ENCODE results near the gene CCR6. TPM values are rescaled to one million over a fixed set of nuclear protein-coding genes. Genes with fewer than 3 reads are reported as not detected.

The CCR6 gene
- total RNA-seq, 5 donors from 2014 or later (not counting 1 experiment from before 2014, with no cell fraction given), result 3.2 to 19.4 (median 15.0) TPM

DNA sequence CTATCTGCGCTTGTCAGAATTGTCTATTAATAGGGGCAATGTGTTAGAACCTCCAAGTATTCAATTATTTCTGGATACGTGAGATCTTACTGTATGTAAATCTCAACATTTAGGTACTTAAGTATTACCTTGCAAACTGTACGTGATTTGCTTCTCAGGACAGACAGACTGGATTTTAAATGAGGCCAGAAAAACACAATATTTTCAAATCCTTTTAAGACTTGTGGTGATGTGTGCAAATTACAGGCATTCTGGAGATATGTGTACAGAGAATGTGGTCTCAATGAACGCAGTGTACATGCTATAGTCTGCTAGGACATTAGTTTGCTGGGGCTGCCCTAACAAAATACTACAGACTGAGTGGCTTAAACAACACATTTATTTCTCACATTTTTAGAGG is 16.9 kb downstream of the CCR6 start:
- Mint-ChIP-seq H3K4me3 (no peak overlapping the region), H3K27ac (peak overlapping the region in 1 of 2 donors; percentile 48), H3K36me3 (peaks cover 17% of the 10 kb centered on the region), H3K27me3 (peaks cover 0 to 4% of the 10 kb centered on the region in 2 donors), H3K4me1 (peaks cover 0 to 52% (median 31%) of the 10 kb centered on the region in 3 donors), H3K9me3 (no peaks in the 10 kb centered on the region)
- Histone ChIP-seq H3K27me3 (replicated peaks in 1 of 2; ENCODE audit: control insufficient read depth in 2 of 2, extremely low read depth in 1 of 2, insufficient read depth in 2 of 2, low read length in 1 of 2) (no peaks in the 10 kb centered on the region), H3K4me1 (ENCODE audit: control insufficient read depth in 1 of 2, extremely low read depth in 1 of 2, insufficient read depth in 2 of 2, low read length in 2 of 2) (peaks cover 0 to 18% of the 10 kb centered on the region in 2 experiments), H3K9me3 (no peaks in the 10 kb centered on the region), H3K4me3 (ENCODE audit: control insufficient read depth in 1 of 2, extremely low read depth in 1 of 2, low read length in 1 of 2) (no peak overlapping the region), H3K36me3 (ENCODE audit: control insufficient read depth in 2 of 2, extremely low read depth in 1 of 2, insufficient read depth in 1 of 2, low read length in 1 of 2) (no peaks in the 10 kb centered on the region), H3K27ac (ENCODE audit: low read length) (no peak overlapping the region)
- DNase-seq (no peak), ATAC-seq (replicated peaks in 1 of 4) (no peak)
- WGBS (ENCODE audit: insufficient coverage), result no CpG with 5 or more reads among the region's 4 CpGs
- ChIA-PET CTCF (interaction anchor here in 1 of 2 donors (1.0 to 1.4 kb wide), 2 partner anchors 17 to 83 kb away, joined by 3 read pairs; partner anchors contain the start of gene CCR6), POLR2A (no interaction called here)

DNA sequence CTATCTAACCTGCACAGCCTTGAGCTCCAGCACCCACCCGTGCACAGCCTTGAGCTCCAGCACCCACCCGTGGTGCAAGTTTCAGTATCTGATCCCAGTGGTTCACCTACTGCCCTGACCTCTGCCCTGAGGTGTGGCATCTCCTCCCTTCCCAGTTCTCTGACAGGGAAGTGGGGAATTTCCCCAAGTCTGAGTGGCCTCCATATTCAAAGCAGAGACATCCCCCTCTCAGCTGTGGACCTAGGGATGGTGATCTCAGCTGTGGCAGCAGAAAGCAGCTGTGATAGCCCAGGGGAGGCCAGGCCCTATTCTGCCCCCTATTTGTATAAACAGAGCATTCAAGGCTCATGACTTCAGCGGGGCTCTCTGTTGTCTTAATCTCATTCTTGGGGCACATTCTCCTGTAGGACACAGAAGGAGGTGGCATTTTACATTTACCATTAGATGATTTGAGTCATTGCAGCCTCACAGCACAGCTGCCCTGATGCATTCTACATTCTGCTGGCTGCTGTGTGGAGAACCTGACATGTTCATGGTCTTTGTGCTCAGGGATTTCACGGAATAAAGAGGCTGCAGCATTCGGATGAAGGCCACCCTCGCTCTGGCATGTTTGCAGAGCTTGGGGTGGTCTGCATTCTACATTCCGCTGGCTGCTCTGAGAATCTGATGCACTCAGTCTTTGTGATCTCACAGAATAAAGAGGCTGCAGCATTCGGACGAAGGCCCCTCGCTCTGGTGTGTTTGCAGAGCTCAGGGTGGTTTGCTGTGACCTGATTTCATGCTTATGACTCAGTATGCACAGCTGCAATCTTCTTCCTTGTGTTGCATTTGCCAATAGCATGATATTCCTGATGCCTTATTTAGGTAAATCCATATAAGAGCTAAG is 17.9 kb downstream of the CCR6 start:
- ChIA-PET CTCF (interaction anchor here (0.9 to 2.3 kb wide), 7 partner anchors 21 to 366 kb away, joined by 3 to 16 read pairs (median 6); no protein-coding TSS in a partner anchor), POLR2A (interaction anchor here in 1 of 2 donors (0.5 kb wide), 1 partner anchor 207 kb away, joined by 4 read pairs; no protein-coding TSS in a partner anchor)
- H3K9me3 ChIP-seq, result no peaks in the 10 kb centered on the region
- DNase-seq, result no peak
- WGBS (ENCODE audit: insufficient coverage), result 86% methylated on average over 7 of the region's 10 CpGs
- H3K27ac ChIP-seq (ENCODE audit: low read length), result peak overlapping the region; percentile 3
- H3K27me3 Mint-ChIP-seq, result peaks cover 0 to 4% of the 10 kb centered on the region in 2 donors
- H3K27me3 ChIP-seq (replicated peaks in 1 of 2; ENCODE audit: control insufficient read depth in 2 of 2, extremely low read depth in 1 of 2, insufficient read depth in 2 of 2, low read length in 1 of 2), result no peaks in the 10 kb centered on the region
- no peaks in the 10 kb centered on the region for H3K36me3 ChIP-seq (ENCODE audit: control insufficient read depth in 2 of 2, extremely low read depth in 1 of 2, insufficient read depth in 1 of 2, low read length in 1 of 2)
- H3K9me3 Mint-ChIP-seq, result no peaks in the 10 kb centered on the region
- peaks cover 0 to 18% of the 10 kb centered on the region in 2 experiments for H3K4me1 ChIP-seq (ENCODE audit: control insufficient read depth in 1 of 2, extremely low read depth in 1 of 2, insufficient read depth in 2 of 2, low read length in 2 of 2)
- no peak overlapping the region for H3K4me3 ChIP-seq (ENCODE audit: control insufficient read depth in 1 of 2, extremely low read depth in 1 of 2, low read length in 1 of 2)
- peak overlapping the region; percentile 63 to 69 for H3K27ac Mint-ChIP-seq
- peaks cover 16% of the 10 kb centered on the region for H3K36me3 Mint-ChIP-seq
- H3K4me1 Mint-ChIP-seq, result peaks cover 0 to 51% (median 31%) of the 10 kb centered on the region in 3 donors
- H3K4me3 Mint-ChIP-seq, result no peak overlapping the region
- peak in 1 of 4 experiments; percentile 30 for ATAC-seq (replicated peaks in 1 of 4)

DNA sequence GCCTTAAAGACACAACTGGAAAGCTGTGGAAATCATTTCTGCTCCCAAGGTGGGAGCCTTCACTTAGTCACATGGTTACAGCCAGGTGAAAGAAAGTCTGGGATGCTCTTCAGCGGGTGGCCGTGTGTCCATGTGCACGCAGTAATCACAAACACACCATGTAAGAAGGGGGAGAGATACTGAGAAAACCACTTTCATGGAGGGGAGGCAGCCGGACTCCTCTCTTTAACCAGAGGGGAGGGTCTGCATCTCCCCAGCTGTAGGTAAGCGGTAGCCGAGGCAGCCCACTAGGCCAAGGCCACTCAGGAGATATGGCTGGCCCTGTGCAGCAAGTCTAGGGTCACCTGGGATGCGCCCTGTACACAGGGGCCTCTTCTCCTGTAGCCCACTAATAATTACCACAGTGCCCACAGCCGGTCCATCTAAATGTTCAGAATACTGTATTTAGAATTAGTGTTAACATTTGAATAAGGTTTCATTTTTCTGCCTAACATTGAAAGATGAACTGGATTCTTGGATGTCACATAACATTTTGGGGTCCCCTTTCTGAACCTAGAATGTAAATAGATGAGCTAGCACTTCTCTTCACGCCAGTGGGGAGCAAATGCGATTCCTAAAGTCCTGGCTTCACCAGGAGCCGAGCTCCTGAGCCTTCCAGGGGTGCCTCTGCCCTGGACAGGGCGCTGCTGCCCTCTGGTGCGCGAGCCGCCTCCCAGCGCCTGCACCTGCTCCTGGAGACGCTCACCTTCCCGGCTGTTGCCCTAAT is 19.0 kb downstream of the CCR6 start:
- Mint-ChIP-seq H3K27ac (peak overlapping the region; percentile 56 to 74), H3K27me3 (peaks cover 4 to 5% of the 10 kb centered on the region in 2 donors), H3K4me3 (no peak overlapping the region), H3K4me1 (peaks cover 0 to 42% (median 29%) of the 10 kb centered on the region in 3 donors), H3K9me3 (no peaks in the 10 kb centered on the region), H3K36me3 (peaks cover 9% of the 10 kb centered on the region)
- Histone ChIP-seq H3K9me3 (no peaks in the 10 kb centered on the region), H3K4me1 (ENCODE audit: control insufficient read depth in 1 of 2, extremely low read depth in 1 of 2, insufficient read depth in 2 of 2, low read length in 2 of 2) (peaks cover 0 to 18% of the 10 kb centered on the region in 2 experiments), H3K27ac (ENCODE audit: low read length) (no peak overlapping the region), H3K36me3 (ENCODE audit: control insufficient read depth in 2 of 2, extremely low read depth in 1 of 2, insufficient read depth in 1 of 2, low read length in 1 of 2) (no peaks in the 10 kb centered on the region), H3K4me3 (ENCODE audit: control insufficient read depth in 1 of 2, extremely low read depth in 1 of 2, low read length in 1 of 2) (no peak overlapping the region), H3K27me3 (replicated peaks in 1 of 2; ENCODE audit: control insufficient read depth in 2 of 2, extremely low read depth in 1 of 2, insufficient read depth in 2 of 2, low read length in 1 of 2) (no peaks in the 10 kb centered on the region)
- WGBS (ENCODE audit: insufficient coverage), result 15% methylated on average over 8 of the region's 18 CpGs
- DNase-seq (peak in 25 of 35 experiments; percentile 22 to 72 (median 40)), ATAC-seq (replicated peaks in 1 of 4) (peak; percentile 66 to 77 (median 75))
- CTCF ChIA-PET, result interaction anchor here (0.6 to 2.3 kb wide), 12 partner anchors 18 to 367 kb away, joined by 3 to 16 read pairs (median 5); partner anchors contain the start of gene CCR6 (in 1 of the 2)
- POLR2A ChIA-PET, result interaction anchor here in 1 of 2 donors (0.5 kb wide), 1 partner anchor 208 kb away, joined by 4 read pairs; no protein-coding TSS in a partner anchor

DNA sequence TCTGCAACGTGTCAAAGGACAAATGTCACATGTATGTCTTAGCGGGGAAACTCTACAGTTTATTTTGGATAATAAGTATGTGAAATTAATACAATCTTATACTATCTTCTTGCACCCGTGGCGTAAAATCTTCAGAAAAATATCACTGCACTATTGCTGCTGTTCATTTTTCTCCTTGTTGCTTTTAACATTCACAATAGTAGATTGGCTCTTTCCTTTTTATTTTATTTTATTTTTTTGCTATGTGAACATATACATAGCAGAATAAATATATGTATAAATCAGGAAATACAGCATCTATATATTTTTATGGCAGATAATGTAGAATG is 19.5 kb downstream of the CCR6 start:
- Mint-ChIP-seq H3K4me1 (peaks cover 0 to 37% (median 24%) of the 10 kb centered on the region in 3 donors), H3K27me3 (peaks cover 4 to 5% of the 10 kb centered on the region in 2 donors), H3K4me3 (no peak overlapping the region), H3K9me3 (no peaks in the 10 kb centered on the region), H3K27ac (peak overlapping the region; percentile 56 to 74), H3K36me3 (peaks cover 4% of the 10 kb centered on the region)
- DNase-seq (no peak), ATAC-seq (replicated peaks in 1 of 4) (no peak)
- no peaks in the 10 kb centered on the region for H3K36me3 ChIP-seq (ENCODE audit: control insufficient read depth in 2 of 2, extremely low read depth in 1 of 2, insufficient read depth in 1 of 2, low read length in 1 of 2)
- no peak overlapping the region for H3K27ac ChIP-seq (ENCODE audit: low read length)
- no CpG with 5 or more reads among the region's 4 CpGs for WGBS (ENCODE audit: insufficient coverage)
- ChIA-PET CTCF (interaction anchor here (0.6 to 2.3 kb wide), 10 partner anchors 19 to 367 kb away, joined by 3 to 16 read pairs (median 6); partner anchors contain the start of gene CCR6 (in 1 of the 2)), POLR2A (no interaction called here)
- H3K27me3 ChIP-seq (replicated peaks in 1 of 2; ENCODE audit: control insufficient read depth in 2 of 2, extremely low read depth in 1 of 2, insufficient read depth in 2 of 2, low read length in 1 of 2), result no peaks in the 10 kb centered on the region
- peaks cover 0 to 18% of the 10 kb centered on the region in 2 experiments for H3K4me1 ChIP-seq (ENCODE audit: control insufficient read depth in 1 of 2, extremely low read depth in 1 of 2, insufficient read depth in 2 of 2, low read length in 2 of 2)
- H3K4me3 ChIP-seq (ENCODE audit: control insufficient read depth in 1 of 2, extremely low read depth in 1 of 2, low read length in 1 of 2), result no peak overlapping the region
- H3K9me3 ChIP-seq, result no peaks in the 10 kb centered on the region

DNA sequence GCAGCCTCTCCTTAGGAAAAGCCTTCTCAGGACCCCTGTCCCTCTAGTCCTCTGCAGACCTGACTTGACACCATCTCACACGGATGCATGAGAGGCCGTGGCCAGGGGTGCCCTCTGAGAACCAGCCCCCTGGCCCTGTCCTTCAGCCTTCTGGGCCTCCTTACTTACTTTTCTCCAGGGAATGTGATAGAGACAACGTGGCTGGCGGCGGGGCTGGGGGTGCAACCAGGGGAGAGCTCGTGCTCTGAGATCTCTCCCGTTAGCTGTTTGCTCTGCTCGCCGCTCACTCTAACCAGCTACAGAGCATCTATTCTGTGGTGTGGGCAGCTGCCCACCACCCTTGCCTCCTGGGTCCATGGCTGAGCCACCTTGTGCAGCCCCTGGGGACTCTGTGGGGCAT is 20.1 kb downstream of the CCR6 start:
- H3K27me3 Mint-ChIP-seq, result peaks cover 4 to 5% of the 10 kb centered on the region in 2 donors
- Histone ChIP-seq H3K4me1 (ENCODE audit: control insufficient read depth in 1 of 2, extremely low read depth in 1 of 2, insufficient read depth in 2 of 2, low read length in 2 of 2) (peaks cover 0 to 18% of the 10 kb centered on the region in 2 experiments), H3K27me3 (replicated peaks in 1 of 2; ENCODE audit: control insufficient read depth in 2 of 2, extremely low read depth in 1 of 2, insufficient read depth in 2 of 2, low read length in 1 of 2) (no peaks in the 10 kb centered on the region), H3K27ac (ENCODE audit: low read length) (no peak overlapping the region), H3K36me3 (ENCODE audit: control insufficient read depth in 2 of 2, extremely low read depth in 1 of 2, insufficient read depth in 1 of 2, low read length in 1 of 2) (no peaks in the 10 kb centered on the region), H3K4me3 (ENCODE audit: control insufficient read depth in 1 of 2, extremely low read depth in 1 of 2, low read length in 1 of 2) (no peak overlapping the region), H3K9me3 (no peaks in the 10 kb centered on the region)
- ATAC-seq (replicated peaks in 1 of 4) (no peak), DNase-seq (no peak)
- H3K9me3 Mint-ChIP-seq, result no peaks in the 10 kb centered on the region
- no peak overlapping the region for H3K27ac Mint-ChIP-seq
- H3K36me3 Mint-ChIP-seq, result no peaks in the 10 kb centered on the region
- ChIA-PET CTCF (interaction anchor here (0.7 to 2.3 kb wide), 4 partner anchors 20 to 1495 kb away, joined by 3 to 16 read pairs (median 3); partner anchors contain the start of gene CCR6 (in 1 of the 2)), POLR2A (no interaction called here)
- H3K4me1 Mint-ChIP-seq, result peaks cover 0 to 31% (median 21%) of the 10 kb centered on the region in 3 donors
- no peak overlapping the region for H3K4me3 Mint-ChIP-seq
- 87% methylated on average over 9 of the region's 9 CpGs for WGBS (ENCODE audit: insufficient coverage)

DNA sequence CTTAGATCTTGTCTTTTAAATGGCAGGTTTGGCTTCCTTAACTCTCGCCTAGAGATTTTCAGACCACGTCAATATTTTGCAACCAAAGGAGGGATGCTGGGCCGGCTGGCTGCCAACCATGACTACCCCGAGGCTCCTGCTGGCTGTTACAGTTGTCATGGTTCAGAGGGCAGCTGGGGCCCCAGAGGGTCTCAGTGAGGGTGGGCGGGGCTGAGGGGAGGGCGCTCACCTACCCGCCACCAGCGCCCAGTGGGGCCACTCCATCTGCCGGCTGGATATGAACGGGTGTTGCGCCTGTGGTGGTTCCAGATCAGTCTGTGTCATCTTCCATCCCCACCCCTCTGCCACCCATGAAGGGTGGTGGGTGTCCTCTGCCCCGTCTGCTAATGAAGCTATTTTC is 22.6 kb downstream of the CCR6 start:
- H3K36me3 ChIP-seq (ENCODE audit: control insufficient read depth in 2 of 2, extremely low read depth in 1 of 2, insufficient read depth in 1 of 2, low read length in 1 of 2), result no peaks in the 10 kb centered on the region
- Mint-ChIP-seq H3K9me3 (no peaks in the 10 kb centered on the region), H3K27me3 (peaks cover 4 to 5% of the 10 kb centered on the region in 2 donors), H3K36me3 (no peaks in the 10 kb centered on the region), H3K4me1 (peaks cover 0 to 19% (median 13%) of the 10 kb centered on the region in 3 donors), H3K4me3 (no peak overlapping the region), H3K27ac (no peak overlapping the region)
- ATAC-seq (replicated peaks in 1 of 4) (no peak), DNase-seq (no peak)
- H3K27me3 ChIP-seq (replicated peaks in 1 of 2; ENCODE audit: control insufficient read depth in 2 of 2, extremely low read depth in 1 of 2, insufficient read depth in 2 of 2, low read length in 1 of 2), result no peaks in the 10 kb centered on the region
- no peaks in the 10 kb centered on the region for H3K9me3 ChIP-seq
- no peak overlapping the region for H3K27ac ChIP-seq (ENCODE audit: low read length)
- ChIA-PET POLR2A (no interaction called here), CTCF (interaction anchor here (0.6 to 0.9 kb wide), 2 partner anchors 57 to 157 kb away, joined by 3 read pairs; no protein-coding TSS in a partner anchor)
- 96% methylated on average over 4 of the region's 12 CpGs for WGBS (ENCODE audit: insufficient coverage)
- H3K4me3 ChIP-seq (ENCODE audit: control insufficient read depth in 1 of 2, extremely low read depth in 1 of 2, low read length in 1 of 2), result no peak overlapping the region
- H3K4me1 ChIP-seq (ENCODE audit: control insufficient read depth in 1 of 2, extremely low read depth in 1 of 2, insufficient read depth in 2 of 2, low read length in 2 of 2), result peaks cover 0 to 18% of the 10 kb centered on the region in 2 experiments

Data from T-cell (primary cell).